ENCODE measurements around the gene RNASE7.

RNASE7 gene

GRCh38 chr14:21088687-21089086 lies 46.5 kb downstream of the RNASE7 start:
- DNase-seq = no peak

- DNase-seq = no peak
Measured at GRCh38 chr14:21089271-21089670, 47.1 kb downstream of the RNASE7 start.

- no peak for DNase-seq
Measured at GRCh38 chr14:21089877-21090193, 47.7 kb downstream of the RNASE7 start.

GRCh38 chr14:21090194-21090939 lies 48.2 kb downstream of the RNASE7 start:
- DNase-seq = no peak

- no peak for DNase-seq
Measured at GRCh38 chr14:21090940-21091663, 48.9 kb downstream of the RNASE7 start.

GRCh38 chr14:21091821-21092272 lies 49.7 kb downstream of the RNASE7 start:
- no peak for DNase-seq

GRCh38 chr14:21092273-21093011 lies 50.3 kb downstream of the RNASE7 start:
- DNase-seq = peak; percentile 39 to 46

GRCh38 chr14:21093018-21093417 lies 50.9 kb downstream of the RNASE7 start:
- no peak for DNase-seq

All from AML-193 (cell line).